GM12878 (cell line): ENCODE measurements around the gene NPY5R. TPM values are rescaled to one million over a fixed set of nuclear protein-coding genes. Genes with fewer than 3 reads are reported as not detected.

ENCODE experiments used
- ATAC-seq: fragments of 200-7000 bp; cut with Tn5 transposase; 3 replicates; pipeline ENCODE4 v1.9.1; 2020; ENCODE audit warnings: mild to moderate bottlenecking, moderate library complexity
- BruUV-seq: library from RNA; stranded (reverse); fragments of 400-500 nt; replicated peaks from 2 replicates; lab custom pipeline; 2021; lab: Mats Ljungman, UMichigan
- CTCF ChIA-PET: fragments of 300-600 bp; sonication (Branson Sonifier 250); formaldehyde crosslinking; extraction: SDS; loops from one replicate; lab custom pipeline; 2021; ENCODE audit warnings: inconsistent platforms; lab: Yijun Ruan, JAX
- POLR2A ChIA-PET: fragments of 350-600 bp; formaldehyde crosslinking; extraction: SDS; loops from one replicate; lab custom pipeline; 2021; ENCODE audit warnings: inconsistent platforms; lab: Charles Lee
- RAD21 ChIA-PET: fragments of 300-600 bp; sonication (Branson Sonifier 250); formaldehyde crosslinking; loops from one replicate; lab custom pipeline; 2023; ENCODE audit warnings: antibody characterized with exemption; ENCODE audit not compliant: unreplicated experiment; lab: Charles Lee
- SMC1A ChIA-PET: fragments of 300-600 bp; sonication (Branson Sonifier 250); formaldehyde crosslinking; loops from one replicate; lab custom pipeline; 2023; ENCODE audit not compliant: unreplicated experiment, uncharacterized antibody; lab: Charles Lee
- DNase-seq: peaks from one replicate; pipeline ENCODE4 v3.0.0-alpha.2; 2011; ENCODE audit warnings: low read depth, low spot score
- FAIRE-seq: peaks from 3 replicates; lab custom pipeline; 2011; peaks lifted over from hg19 to GRCh38; lab: Jason Lieb, UNC
- H2AFZ ChIP-seq: 2 replicates; pipeline ENCODE4 v1.6.0; 2011; ENCODE audit warnings: low read depth, low read length, control low read depth; ENCODE audit not compliant: control insufficient read depth
- H3K27ac ChIP-seq: 2 replicates; pipeline ENCODE4 v1.5.1; 2011; ENCODE audit warnings: control low read depth; ENCODE audit not compliant: control insufficient read depth, insufficient read depth
- H3K27me3 ChIP-seq, 2 experiments: replicated peaks in 1 of 2; 2 replicates each; pipeline versions ENCODE4 v1.6.0 to v1.6.1; 2011; ENCODE audit warnings: low read length in 1 of 2; ENCODE audit not compliant: control insufficient read depth in 2 of 2, insufficient read depth in 2 of 2
- H3K36me3 ChIP-seq, 2 experiments: 2 replicates each; pipeline ENCODE4 v1.5.1; 2011; ENCODE audit warnings: low read length in 1 of 2; ENCODE audit not compliant: control insufficient read depth in 2 of 2, insufficient read depth in 2 of 2
- H3K4me1 ChIP-seq: 2 replicates; pipeline ENCODE4 v1.6.1; 2011; ENCODE audit warnings: mild to moderate bottlenecking, low read length, moderate library complexity, mixed read lengths; ENCODE audit not compliant: control insufficient read depth, insufficient read depth
- H3K4me2 ChIP-seq: 2 replicates; pipeline ENCODE4 v1.6.0; 2011; ENCODE audit warnings: control low read depth; ENCODE audit not compliant: control insufficient read depth, insufficient read depth
- H3K4me3 ChIP-seq: fragments of 200-600 bp; sonication (generic); 2 replicates; pipeline ENCODE4 v1.5.1; 2016
- H3K79me2 ChIP-seq: 2 replicates; pipeline ENCODE4 v1.6.0; 2011; ENCODE audit warnings: low read length; ENCODE audit not compliant: control insufficient read depth, insufficient read depth
- H3K9ac ChIP-seq: 2 replicates; pipeline ENCODE4 v1.8.0; 2011; ENCODE audit warnings: low read length, control low read depth, mixed read lengths; ENCODE audit not compliant: control insufficient read depth, insufficient read depth
- H3K9me3 ChIP-seq: replicated peaks from 3 replicates; pipeline ENCODE4 v1.5.1; 2011; ENCODE audit warnings: mild to moderate bottlenecking, low read length; ENCODE audit not compliant: control insufficient read depth, insufficient read depth
- H4K20me1 ChIP-seq: 2 replicates; pipeline ENCODE4 v1.6.0; 2011; ENCODE audit not compliant: control insufficient read depth, insufficient read depth
- CBFB ChIP-seq: IDR thresholded peaks from 2 replicates; pipeline ENCODE4 v1.6.1; 2016; ENCODE audit warnings: antibody characterized with exemption, low read depth
- CHD1 ChIP-seq: IDR thresholded peaks from 2 replicates; pipeline ENCODE4 v1.6.1; 2012; ENCODE audit warnings: low read depth, low read length, improper control_type of control experiment
- CREB1 ChIP-seq: IDR thresholded peaks from 2 replicates; pipeline ENCODE4 v1.6.1; 2012; ENCODE audit warnings: low read depth, mild to moderate bottlenecking, inconsistent platforms
- JUND ChIP-seq: IDR thresholded peaks from 2 replicates; pipeline ENCODE4 v1.6.1; 2012; ENCODE audit warnings: low read depth, mild to moderate bottlenecking, low read length, improper control_type of control experiment, moderate library complexity
- KAT2A ChIP-seq: conservative IDR thresholded peaks from 2 replicates; pipeline ENCODE4 v1.6.1; 2011; ENCODE audit warnings: low read depth, low read length; ENCODE audit not compliant: control insufficient read depth
- KLF5 ChIP-seq: fragments of 450-650 bp; IDR thresholded peaks from 2 replicates; pipeline ENCODE4 v1.6.1; 2014; ENCODE audit warnings: mild to moderate bottlenecking; ENCODE audit not compliant: partially characterized antibody
- MYB ChIP-seq: fragments of 150-350 bp; IDR thresholded peaks from 2 replicates; pipeline ENCODE4 v1.6.1; 2014; ENCODE audit warnings: mild to moderate bottlenecking, low read depth, low read length, borderline replicate concordance
- NFIC ChIP-seq: IDR thresholded peaks from 2 replicates; pipeline ENCODE4 v1.6.1; 2012; ENCODE audit warnings: low read depth, mild to moderate bottlenecking, inconsistent platforms, low read length, moderate library complexity
- NRF1 ChIP-seq: conservative IDR thresholded peaks from 2 replicates; pipeline ENCODE4 v1.6.1; 2011; ENCODE audit warnings: mild to moderate bottlenecking, low read depth, low read length, improper control_type of control experiment
- TCF12 ChIP-seq: IDR thresholded peaks from 2 replicates; pipeline ENCODE4 v1.6.1; 2011; ENCODE audit warnings: low read depth, mild to moderate bottlenecking, low read length
- TCF7 ChIP-seq: IDR thresholded peaks from 2 replicates; pipeline ENCODE4 v1.6.1; 2014; ENCODE audit warnings: antibody characterized with exemption, borderline replicate concordance
- ZZZ3 ChIP-seq: IDR thresholded peaks from 2 replicates; pipeline ENCODE4 v1.6.1; 2011; ENCODE audit warnings: low read depth; ENCODE audit not compliant: control insufficient read depth, insufficient read length
- WGBS: methylation state at CpG from one replicate; pipeline ENCODE4 v1.1.6; 2016; ENCODE audit warnings: low lambda C conversion rate; ENCODE audit not compliant: insufficient replicate concordance, insufficient coverage; ENCODE audit errors: missing lambda C conversion rate; 5-methylcytosine and 5-hydroxymethylcytosine counted together
- in situ Hi-C: fragments of 300-500 bp; cut with MboI; formaldehyde crosslinking; loops from 9 replicates; pipeline ENCODE4 v1.14.3; 2018; ENCODE audit warnings: mixed read lengths
- intact Hi-C: fragments of 100-400 bp; cut with micrococcal nuclease; formaldehyde crosslinking; loops from one replicate; pipeline ENCODE4 v1.14.2; 2022; ENCODE audit not compliant: unreplicated experiment
- polyA plus RNA-seq, 11 experiments: library from polyadenylated mRNA; depleted of rRNA in 4 of 11; unstranded in 6 of 11; stranded (reverse) in 5 of 11; fragments of >200 nt; fragmentation: Nextera tagmentation in 4 of 11; fragmentation: Illumina TruSeq in 1 of 11; extraction: Ambion mirVana in 4 of 11; extraction: Trizol in 1 of 11; gene quantifications; 1 replicate in 1 of 11; 2 replicates in 10 of 11; pipeline versions ENCODE4 v1.2.1 to v1.2.3, GENCODE V29; 2011 to 2016; ENCODE audit warnings: inconsistent platforms in 2 of 11, missing spikeins in 2 of 11, low read depth in 1 of 11
- total RNA-seq, 4 experiments: library from RNA; depleted of rRNA in 3 of 4; stranded (reverse); fragments of >200 nt in 3 of 4; fragmentation: Illumina TruSeq in 1 of 4; extraction: Trizol in 1 of 4; gene quantifications; 2 replicates each; pipeline versions ENCODE4 v1.2.1 to v1.2.3, GENCODE V29; 2013 to 2021
- TF ChIP-seq, protein P1 (sequence below): fragments of 450-650 bp; IDR thresholded peaks from 2 replicates; pipeline ENCODE4 v1.6.1; 2016; ENCODE audit warnings: mild to moderate bottlenecking
- TF ChIP-seq, protein P2 (sequence below): IDR thresholded peaks from 2 replicates; pipeline ENCODE4 v1.6.1; 2012; ENCODE audit warnings: low read depth, low read length, improper control_type of control experiment
- TF ChIP-seq, protein P3 (sequence below): fragments of 450-650 bp; IDR thresholded peaks from 2 replicates; pipeline ENCODE4 v1.6.1; 2017; ENCODE audit warnings: low read depth, mild to moderate bottlenecking, moderate library complexity

NPY5R gene
- total and polyA plus RNA-seq, 10 of the 15 experiments (the other 5 are each of a cell fraction or from before 2014, with no cell fraction given) = not detected

DNA sequence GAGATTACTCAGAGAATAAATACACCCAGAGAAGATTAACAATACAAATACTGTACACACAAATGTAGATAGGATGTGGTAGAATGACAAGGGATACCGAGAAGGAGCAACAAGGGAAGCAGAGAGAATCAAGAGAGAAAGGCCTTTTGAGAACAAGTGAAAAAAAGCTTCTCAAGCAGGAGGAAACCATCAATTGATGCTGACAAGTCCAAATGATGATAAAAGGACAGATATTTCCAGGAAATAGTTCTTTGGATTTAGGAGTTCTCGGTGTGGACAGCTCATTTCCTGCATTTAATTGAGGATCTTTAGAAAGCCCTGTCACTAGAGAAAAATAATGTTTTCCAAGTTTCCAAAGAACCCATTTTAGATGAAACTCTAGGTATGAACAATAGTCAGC is 48.1 kb downstream of the NPY5R start:
- H2AFZ ChIP-seq = no peak overlapping the region
- H3K27me3 ChIP-seq = no peaks in the 10 kb centered on the region
- ChIA-PET RAD21 (no interaction called here), SMC1A (no interaction called here), POLR2A (no interaction called here), CTCF (interaction anchor here (0.6 kb wide), 2 partner anchors 120 to 257 kb away, joined by 3 read pairs; no protein-coding TSS in a partner anchor)
- H3K36me3 ChIP-seq = no peaks in the 10 kb centered on the region
- in situ Hi-C loops (no loop called here), intact Hi-C loops (loop anchor here (10.0 kb wide), 1 partner anchor 153 kb away; no protein-coding TSS in a partner anchor)
- H3K4me3 ChIP-seq = no peak overlapping the region
- no peaks in the 10 kb centered on the region for H3K4me1 ChIP-seq
- WGBS = 25% methylated on average over 2 of the region's 2 CpGs
- BruUV-seq = no TSS peak
- FAIRE-seq (no peak), DNase-seq (no peak), ATAC-seq (no peak)
- no peak overlapping the region for H3K4me2 ChIP-seq
- H3K9ac ChIP-seq = no peak overlapping the region
- no peaks in the 10 kb centered on the region for H3K9me3 ChIP-seq
- H4K20me1 ChIP-seq = no peaks in the 10 kb centered on the region
- H3K27ac ChIP-seq = no peak overlapping the region
- TF ChIP-seq CREB1 (no peak), ZZZ3 (no peak), NFIC (no peak), JUND (no peak), TCF7 (no peak), KAT2A (no peak), TCF12 (no peak), KLF5 (no peak), CBFB (no peak), MYB (no peak), NRF1 (no peak), CHD1 (no peak)
- TF ChIP-seq, protein P1, sequence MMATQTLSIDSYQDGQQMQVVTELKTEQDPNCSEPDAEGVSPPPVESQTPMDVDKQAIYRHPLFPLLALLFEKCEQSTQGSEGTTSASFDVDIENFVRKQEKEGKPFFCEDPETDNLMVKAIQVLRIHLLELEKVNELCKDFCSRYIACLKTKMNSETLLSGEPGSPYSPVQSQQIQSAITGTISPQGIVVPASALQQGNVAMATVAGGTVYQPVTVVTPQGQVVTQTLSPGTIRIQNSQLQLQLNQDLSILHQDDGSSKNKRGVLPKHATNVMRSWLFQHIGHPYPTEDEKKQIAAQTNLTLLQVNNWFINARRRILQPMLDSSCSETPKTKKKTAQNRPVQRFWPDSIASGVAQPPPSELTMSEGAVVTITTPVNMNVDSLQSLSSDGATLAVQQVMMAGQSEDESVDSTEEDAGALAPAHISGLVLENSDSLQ = no peak
- TF ChIP-seq, protein P2, sequence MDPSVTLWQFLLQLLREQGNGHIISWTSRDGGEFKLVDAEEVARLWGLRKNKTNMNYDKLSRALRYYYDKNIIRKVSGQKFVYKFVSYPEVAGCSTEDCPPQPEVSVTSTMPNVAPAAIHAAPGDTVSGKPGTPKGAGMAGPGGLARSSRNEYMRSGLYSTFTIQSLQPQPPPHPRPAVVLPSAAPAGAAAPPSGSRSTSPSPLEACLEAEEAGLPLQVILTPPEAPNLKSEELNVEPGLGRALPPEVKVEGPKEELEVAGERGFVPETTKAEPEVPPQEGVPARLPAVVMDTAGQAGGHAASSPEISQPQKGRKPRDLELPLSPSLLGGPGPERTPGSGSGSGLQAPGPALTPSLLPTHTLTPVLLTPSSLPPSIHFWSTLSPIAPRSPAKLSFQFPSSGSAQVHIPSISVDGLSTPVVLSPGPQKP = no peak
- TF ChIP-seq, protein P3, sequence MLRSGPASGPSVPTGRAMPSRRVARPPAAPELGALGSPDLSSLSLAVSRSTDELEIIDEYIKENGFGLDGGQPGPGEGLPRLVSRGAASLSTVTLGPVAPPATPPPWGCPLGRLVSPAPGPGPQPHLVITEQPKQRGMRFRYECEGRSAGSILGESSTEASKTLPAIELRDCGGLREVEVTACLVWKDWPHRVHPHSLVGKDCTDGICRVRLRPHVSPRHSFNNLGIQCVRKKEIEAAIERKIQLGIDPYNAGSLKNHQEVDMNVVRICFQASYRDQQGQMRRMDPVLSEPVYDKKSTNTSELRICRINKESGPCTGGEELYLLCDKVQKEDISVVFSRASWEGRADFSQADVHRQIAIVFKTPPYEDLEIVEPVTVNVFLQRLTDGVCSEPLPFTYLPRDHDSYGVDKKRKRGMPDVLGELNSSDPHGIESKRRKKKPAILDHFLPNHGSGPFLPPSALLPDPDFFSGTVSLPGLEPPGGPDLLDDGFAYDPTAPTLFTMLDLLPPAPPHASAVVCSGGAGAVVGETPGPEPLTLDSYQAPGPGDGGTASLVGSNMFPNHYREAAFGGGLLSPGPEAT = no peak
- TF ChIP-seq, all 136 proteins: peak for 0
- no peaks in the 10 kb centered on the region for H3K79me2 ChIP-seq
